DND-41 (cell line): ENCODE measurements around the gene CTSH.

Experiments
- CTCF ChIP-seq: IDR thresholded peaks from 2 replicates; pipeline ENCODE4 v1.5.1; 2012; ENCODE audit warnings: borderline replicate concordance, low read length, moderate library complexity, mild to moderate bottlenecking; ENCODE audit not compliant: poor library complexity, severe bottlenecking; ENCODE audit errors: extremely low read depth
- EZH2 ChIP-seq: IDR thresholded peaks from 3 replicates; pipeline ENCODE4 v1.6.1; 2012; ENCODE audit warnings: borderline replicate concordance, low read depth, mild to moderate bottlenecking, moderate library complexity, low read length, inconsistent platforms; ENCODE audit not compliant: severe bottlenecking

- TF ChIP-seq CTCF, result no peak
- TF ChIP-seq EZH2, result no peak
Measured at GRCh38 chr15:78930577-78931388, 14.1 kb downstream of the CTSH start.
